Transverse colon (tissue), 4 donors: ENCODE measurements around the gene HIC2. TPM values are rescaled to one million over a fixed set of nuclear protein-coding genes. Genes with fewer than 3 reads are reported as not detected.
"Not testable (repeated sequence)": the region's sequence is repeated elsewhere in the genome, so short reads cannot be mapped to it uniquely, and the experiment has no call there.

Experiments used
- DNase-seq: peaks from one replicate; pipeline ENCODE4 v3.0.0-alpha.2; 2019
- H3K27ac ChIP-seq, 4 donors: fragments of 200-600 bp; sonication (generic); 2 replicates each; pipeline ENCODE4 v1.5.1; 2016 to 2018; ENCODE audit warnings: inconsistent platforms in 4 of 4
- H3K27me3 ChIP-seq: fragments of 200-600 bp; sonication (generic); 2 replicates; pipeline ENCODE4 v1.5.1; 2017; ENCODE audit warnings: inconsistent platforms
- H3K36me3 ChIP-seq, 4 donors: fragments of 200-600 bp; sonication (generic); 2 replicates each; pipeline ENCODE4 v1.5.1; 2017 to 2019; ENCODE audit warnings: inconsistent platforms in 4 of 4
- H3K4me1 ChIP-seq, 4 donors: fragments of 200-600 bp; sonication (generic); 2 replicates each; pipeline ENCODE4 v1.5.1; 2017 to 2020; ENCODE audit warnings: inconsistent platforms in 4 of 4
- H3K4me3 ChIP-seq, 4 donors: fragments of 200-600 bp; sonication (generic); 1 replicate in 1 of 4; 2 replicates in 3 of 4; pipeline versions ENCODE4 v1.5.1 to v1.6.1; 2017 to 2019; ENCODE audit warnings: inconsistent platforms in 4 of 4
- H3K9me3 ChIP-seq, 2 donors: fragments of 200-600 bp; sonication (generic); 2 replicates each; pipeline ENCODE4 v1.5.1; 2017 to 2019; ENCODE audit warnings: inconsistent platforms in 2 of 2
- WGBS, 2 donors: methylation state at CpG; one replicate each; pipeline ENCODE4 v1.1.5; 2018; ENCODE audit warnings: low coverage in 1 of 2; 5-methylcytosine and 5-hydroxymethylcytosine counted together
- in situ Hi-C, 4 donors: fragments of 200-750 bp; cut with MboI; loops; one replicate each; pipeline versions ENCODE4 v1.15.0 to v1.15.1; 2017; ENCODE audit warnings: low sequenced_read_pairs in 3 of 4, low pct_ligation_motif_present in 1 of 4, low pct_unique_long_range_greater_than_20kb in 1 of 4
- intact Hi-C: fragments of 100-400 bp; cut with DNase I; formaldehyde crosslinking; loops from one replicate; pipeline ENCODE4 v1.15.1; 2023; ENCODE audit warnings: low total_unique reads
- total RNA-seq, 4 donors: library from RNA; depleted of rRNA; stranded (reverse); fragments of >200 nt; gene quantifications; one replicate each; pipeline ENCODE4 v1.1.0, GENCODE V29; 2016
- TF ChIP-seq, protein P1 (sequence below), 5 experiments: fragments of 200-600 bp in 3 of 5; fragments of 450-650 bp in 2 of 5; sonication (generic) in 3 of 5; IDR thresholded peaks; 1 replicate in 2 of 5; 2 replicates in 3 of 5; pipeline ENCODE4 v1.5.1; 2016 to 2017; ENCODE audit warnings: antibody characterized with exemption in 5 of 5, inconsistent platforms in 3 of 5, mild to moderate bottlenecking in 2 of 5, moderate library complexity in 1 of 5

HIC2 gene
- total RNA-seq, 4 donors from 2014 or later, result 7.2 to 71.4 (median 9.2) TPM

DNA sequence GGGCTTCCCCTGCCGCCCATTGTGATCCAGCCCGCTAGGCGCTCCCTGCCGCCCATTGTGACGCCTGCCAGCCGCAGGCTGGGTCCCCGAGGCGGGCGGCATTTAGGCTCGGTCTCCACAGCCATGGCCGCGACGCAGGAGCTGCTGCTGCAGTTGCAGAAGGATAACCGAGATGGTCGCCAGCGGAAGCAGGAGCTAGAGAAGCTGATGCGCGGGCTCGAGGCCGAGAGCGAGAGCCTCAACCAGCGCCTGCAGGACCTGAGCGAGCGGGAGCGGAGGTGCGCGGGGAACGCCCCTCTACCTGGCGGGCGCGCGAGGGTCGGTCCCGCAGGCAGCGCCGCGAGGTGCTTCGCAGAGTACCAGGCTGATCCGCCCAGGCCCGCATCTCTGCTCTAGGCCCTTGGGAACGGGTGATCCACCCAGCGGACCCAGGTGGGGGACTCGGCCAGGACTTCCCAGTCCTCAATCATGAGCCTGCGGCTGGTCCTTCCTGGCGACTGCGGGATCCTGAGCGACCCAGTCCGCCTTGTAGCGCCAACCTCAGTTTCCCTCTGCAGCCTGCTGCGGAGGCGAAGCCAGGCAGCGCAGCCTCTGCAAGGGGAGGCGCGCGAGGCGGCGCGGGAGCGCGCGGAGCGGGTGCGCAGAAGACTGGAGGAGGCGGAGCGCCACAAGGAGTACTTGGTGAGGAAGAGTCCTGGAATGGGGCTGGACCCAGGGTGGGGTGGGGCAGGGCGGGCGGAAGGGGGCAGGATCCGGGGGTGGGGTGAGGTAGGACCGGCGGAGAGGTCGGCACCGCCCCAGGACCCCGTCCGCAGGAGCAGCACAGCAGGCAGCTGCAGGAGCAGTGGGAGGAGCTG lies 50.4 kb downstream of the HIC2 start, which contains the start of gene TMEM191C:
Gene TMEM191C (plus strand): TSS at position 51 of the 857 bp plus-strand sequence. CDS start 73 bp downstream, at position 124.
- H3K36me3 ChIP-seq, in situ Hi-C loops, intact Hi-C loops, H3K9me3 ChIP-seq, H3K27me3 ChIP-seq, H3K4me1 ChIP-seq, DNase-seq: not testable (repeated sequence)
- H3K27ac ChIP-seq, result peak within 1 kb of the TSS; percentile 73 to 84 (median 79)
- WGBS, 2 donors, result no CpG with 5 or more reads among the region's 74 CpGs
- peak within 1 kb of the TSS in 3 of 4 donors; percentile 27 to 50 (median 32) for H3K4me3 ChIP-seq

DNA sequence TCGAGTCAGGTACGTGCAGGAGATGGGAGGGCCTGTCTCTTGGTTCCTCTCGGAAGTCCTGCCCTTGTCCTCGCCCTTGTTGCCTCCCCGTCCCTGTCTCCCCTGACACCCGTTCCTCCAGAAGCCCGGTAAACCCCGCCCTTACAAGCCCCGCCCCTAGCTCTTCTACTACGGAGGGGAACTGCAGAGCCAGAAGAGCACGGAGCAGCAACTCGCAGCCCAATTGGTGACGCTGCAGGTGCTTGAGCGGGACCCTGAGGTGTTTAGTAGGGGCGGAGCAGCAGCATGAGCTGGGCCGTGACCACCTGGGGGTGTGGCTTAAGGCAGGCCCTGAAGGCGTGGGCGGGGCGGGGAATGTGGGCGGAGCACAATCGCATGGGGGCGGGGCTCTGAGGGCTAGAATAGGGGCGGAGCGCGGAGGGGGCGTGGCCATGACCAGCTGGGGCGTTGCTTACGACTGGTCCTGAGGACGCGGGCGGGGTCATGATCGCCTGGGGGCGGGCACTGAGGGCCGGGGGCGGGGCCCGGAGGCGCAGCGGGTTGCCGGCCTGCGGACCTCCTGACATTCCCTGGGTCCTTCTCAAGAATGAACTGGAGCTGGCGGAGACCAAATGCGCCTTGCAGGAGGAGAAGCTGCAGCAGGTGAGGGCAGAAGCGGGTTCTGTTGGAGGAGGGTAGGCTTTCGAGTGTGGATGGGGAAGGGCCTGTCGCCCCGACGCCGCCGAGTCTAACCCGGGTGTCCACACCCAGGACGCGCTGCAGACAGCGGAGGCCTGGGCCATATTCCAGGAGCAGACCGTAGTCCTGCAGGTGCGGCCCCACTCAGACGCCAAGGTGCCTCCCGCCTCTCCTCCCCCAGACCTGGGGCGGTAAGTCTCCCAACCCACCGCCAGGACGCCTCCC lies 51.3 kb downstream of the HIC2 start:
- H3K27me3 ChIP-seq, H3K4me1 ChIP-seq, H3K9me3 ChIP-seq, H3K36me3 ChIP-seq, intact Hi-C loops, in situ Hi-C loops: not testable (repeated sequence)
- H3K27ac ChIP-seq, result peak overlapping the region; percentile 73 to 84 (median 79)
- WGBS, 2 donors, result no CpG with 5 or more reads among the region's 60 CpGs
- peak overlapping the region in 3 of 4 donors; percentile 27 to 50 (median 32) for H3K4me3 ChIP-seq
- DNase-seq, result peak; percentile 94

DNA sequence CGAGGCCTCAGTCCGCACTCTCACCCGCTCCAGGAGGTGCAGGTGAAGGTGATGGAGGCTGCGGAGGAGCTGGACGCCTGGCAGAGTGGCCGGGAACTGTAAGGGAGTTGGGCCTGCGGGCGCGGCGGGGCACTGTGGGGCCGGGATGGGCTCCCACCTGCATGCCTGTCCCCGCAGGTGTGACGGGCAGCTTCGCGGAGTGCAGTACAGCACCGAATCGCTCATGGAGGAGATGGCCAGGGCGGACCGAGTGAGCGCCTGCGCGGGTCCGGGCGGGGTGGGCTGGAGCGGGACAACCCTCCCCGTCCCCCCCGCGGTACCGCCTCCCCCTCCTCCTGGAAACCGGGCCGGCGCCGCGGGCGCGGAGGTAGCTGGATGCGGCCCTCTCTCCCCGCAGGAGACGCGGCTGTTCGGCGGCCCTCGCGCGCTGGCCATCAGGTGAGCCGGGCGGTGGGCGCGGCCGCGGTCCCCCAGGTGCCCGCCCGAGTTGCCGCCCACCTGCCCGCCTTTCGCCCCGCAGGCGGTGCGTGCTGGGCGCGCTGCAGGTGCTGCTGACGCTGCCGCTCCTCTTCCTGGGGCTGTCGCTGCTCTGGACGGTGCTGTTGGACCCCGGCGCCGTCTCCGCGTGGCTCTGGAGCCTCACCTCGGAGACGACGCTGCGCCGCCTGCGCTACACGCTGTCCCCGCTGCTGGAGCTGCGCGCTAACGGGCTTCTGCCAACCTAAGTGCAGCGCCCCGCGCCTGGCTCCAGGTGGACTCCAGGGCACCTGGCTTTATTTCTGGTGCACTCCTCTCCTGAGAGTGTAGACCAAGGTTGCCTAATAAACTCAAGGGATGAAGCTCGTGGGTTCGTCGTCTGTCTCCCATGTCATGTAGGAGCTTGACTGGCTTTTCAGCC lies 52.2 kb downstream of the HIC2 start:
- H3K4me3 ChIP-seq, H3K27me3 ChIP-seq, H3K36me3 ChIP-seq, H3K27ac ChIP-seq, in situ Hi-C loops, DNase-seq, H3K9me3 ChIP-seq, intact Hi-C loops, H3K4me1 ChIP-seq: not testable (repeated sequence)
- WGBS, 2 donors, result 15% methylated on average over 14 of the region's 87 CpGs; no CpG with 5 or more reads in 1 of the 2 donors
- TF ChIP-seq, protein P1, sequence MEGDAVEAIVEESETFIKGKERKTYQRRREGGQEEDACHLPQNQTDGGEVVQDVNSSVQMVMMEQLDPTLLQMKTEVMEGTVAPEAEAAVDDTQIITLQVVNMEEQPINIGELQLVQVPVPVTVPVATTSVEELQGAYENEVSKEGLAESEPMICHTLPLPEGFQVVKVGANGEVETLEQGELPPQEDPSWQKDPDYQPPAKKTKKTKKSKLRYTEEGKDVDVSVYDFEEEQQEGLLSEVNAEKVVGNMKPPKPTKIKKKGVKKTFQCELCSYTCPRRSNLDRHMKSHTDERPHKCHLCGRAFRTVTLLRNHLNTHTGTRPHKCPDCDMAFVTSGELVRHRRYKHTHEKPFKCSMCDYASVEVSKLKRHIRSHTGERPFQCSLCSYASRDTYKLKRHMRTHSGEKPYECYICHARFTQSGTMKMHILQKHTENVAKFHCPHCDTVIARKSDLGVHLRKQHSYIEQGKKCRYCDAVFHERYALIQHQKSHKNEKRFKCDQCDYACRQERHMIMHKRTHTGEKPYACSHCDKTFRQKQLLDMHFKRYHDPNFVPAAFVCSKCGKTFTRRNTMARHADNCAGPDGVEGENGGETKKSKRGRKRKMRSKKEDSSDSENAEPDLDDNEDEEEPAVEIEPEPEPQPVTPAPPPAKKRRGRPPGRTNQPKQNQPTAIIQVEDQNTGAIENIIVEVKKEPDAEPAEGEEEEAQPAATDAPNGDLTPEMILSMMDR (IDR thresholded peaks at IDR 0.05), result peak in 1 of 5 experiments; percentile 12

DNA sequence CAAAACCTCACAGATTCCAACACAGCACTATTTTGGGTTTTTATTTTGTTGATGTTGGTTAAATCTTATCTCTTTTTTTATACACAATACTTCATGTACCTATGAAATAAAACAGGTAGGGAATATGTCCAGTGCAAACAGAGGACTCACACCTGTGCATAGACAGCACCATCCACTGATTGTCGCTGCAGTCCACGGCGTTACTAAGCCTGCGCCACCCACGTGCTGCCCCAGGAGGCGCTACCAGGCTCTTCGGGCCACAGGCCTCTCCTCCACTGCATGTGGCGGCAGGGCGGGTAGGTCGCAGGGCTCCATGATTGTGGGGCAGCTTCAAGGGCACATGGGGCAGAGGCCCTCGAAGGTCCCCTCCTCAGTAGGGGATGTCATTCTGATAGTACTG lies 55.8 kb downstream of the HIC2 start:
- WGBS, 2 donors, result no CpG with 5 or more reads among the region's 11 CpGs
- H3K27me3 ChIP-seq, H3K9me3 ChIP-seq, H3K4me3 ChIP-seq, in situ Hi-C loops, intact Hi-C loops, H3K27ac ChIP-seq, H3K4me1 ChIP-seq, H3K36me3 ChIP-seq, DNase-seq: not testable (repeated sequence)

DNA sequence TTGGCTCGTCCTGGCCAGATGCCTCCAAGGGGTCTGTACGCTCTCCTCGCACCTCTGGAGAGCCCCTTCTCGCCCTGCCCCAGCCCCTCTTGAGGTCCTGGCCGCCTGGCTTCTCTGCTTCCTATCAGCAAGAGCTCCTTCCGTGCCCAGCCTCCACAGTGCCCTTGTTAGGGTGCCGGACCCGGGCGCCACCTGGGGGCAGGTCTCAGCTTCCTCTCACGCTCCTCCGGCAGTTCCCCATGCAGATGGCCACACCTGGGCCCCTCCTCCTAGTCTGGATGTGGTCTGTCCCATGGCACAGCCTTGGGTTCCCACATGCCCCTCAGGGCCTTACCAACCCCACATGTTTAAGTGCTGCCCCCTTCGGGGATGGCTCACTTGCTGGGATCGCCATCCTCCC lies 56.5 kb downstream of the HIC2 start:
- H3K27ac ChIP-seq, H3K27me3 ChIP-seq, DNase-seq, H3K4me1 ChIP-seq, H3K9me3 ChIP-seq, intact Hi-C loops, in situ Hi-C loops, H3K4me3 ChIP-seq, H3K36me3 ChIP-seq: not testable (repeated sequence)
- WGBS, 2 donors, result no CpG with 5 or more reads among the region's 13 CpGs

DNA sequence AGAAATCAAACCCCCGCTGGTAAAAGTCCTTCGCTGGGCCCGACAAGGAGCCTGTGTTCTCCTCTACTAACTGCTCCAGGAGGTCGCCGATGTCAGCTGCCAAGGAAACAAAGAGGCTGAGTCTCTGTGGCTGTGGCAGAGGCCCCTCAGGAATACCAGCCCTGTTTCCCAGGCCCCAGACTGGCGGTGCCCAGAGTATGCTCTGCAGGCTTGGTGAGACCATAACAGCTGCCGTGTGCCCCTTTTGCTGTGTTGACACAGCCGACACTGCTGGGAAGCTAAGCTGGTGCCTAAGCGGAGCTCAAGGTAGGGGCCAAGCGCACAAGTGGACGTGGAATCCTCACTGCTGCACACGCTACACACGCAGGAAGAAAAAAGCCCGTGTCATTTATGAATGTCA lies 66.9 kb downstream of the HIC2 start:
- WGBS, 2 donors, result 100% methylated on average over 5 of the region's 14 CpGs; no CpG with 5 or more reads in 1 of the 2 donors
- in situ Hi-C loops, H3K27ac ChIP-seq, H3K4me1 ChIP-seq, H3K36me3 ChIP-seq, DNase-seq, intact Hi-C loops, H3K9me3 ChIP-seq, H3K27me3 ChIP-seq, H3K4me3 ChIP-seq: not testable (repeated sequence)

DNA sequence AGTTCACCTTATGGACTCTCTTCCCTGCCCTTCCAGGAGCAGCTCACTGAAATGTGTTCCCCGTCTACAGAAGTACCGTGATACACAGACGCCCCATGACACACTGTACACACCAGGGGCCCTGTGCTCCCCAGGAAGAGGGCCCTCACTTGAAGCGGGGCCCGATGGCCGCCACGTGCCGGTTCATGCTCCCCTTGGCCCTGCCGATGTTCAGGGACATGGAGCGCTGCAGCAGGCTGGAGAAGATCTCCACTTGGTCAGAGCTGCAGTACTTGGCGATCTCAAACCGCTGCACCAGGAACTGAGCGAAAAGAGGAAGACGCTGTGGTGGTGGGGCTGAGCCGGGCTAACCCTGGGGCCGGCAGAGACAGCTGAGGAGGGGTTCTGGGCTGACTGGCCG lies 70.6 kb downstream of the HIC2 start:
- DNase-seq, H3K36me3 ChIP-seq, H3K4me3 ChIP-seq, H3K9me3 ChIP-seq, H3K27me3 ChIP-seq, in situ Hi-C loops, intact Hi-C loops, H3K4me1 ChIP-seq, H3K27ac ChIP-seq: not testable (repeated sequence)
- no CpG with 5 or more reads among the region's 17 CpGs for WGBS, 2 donors

DNA sequence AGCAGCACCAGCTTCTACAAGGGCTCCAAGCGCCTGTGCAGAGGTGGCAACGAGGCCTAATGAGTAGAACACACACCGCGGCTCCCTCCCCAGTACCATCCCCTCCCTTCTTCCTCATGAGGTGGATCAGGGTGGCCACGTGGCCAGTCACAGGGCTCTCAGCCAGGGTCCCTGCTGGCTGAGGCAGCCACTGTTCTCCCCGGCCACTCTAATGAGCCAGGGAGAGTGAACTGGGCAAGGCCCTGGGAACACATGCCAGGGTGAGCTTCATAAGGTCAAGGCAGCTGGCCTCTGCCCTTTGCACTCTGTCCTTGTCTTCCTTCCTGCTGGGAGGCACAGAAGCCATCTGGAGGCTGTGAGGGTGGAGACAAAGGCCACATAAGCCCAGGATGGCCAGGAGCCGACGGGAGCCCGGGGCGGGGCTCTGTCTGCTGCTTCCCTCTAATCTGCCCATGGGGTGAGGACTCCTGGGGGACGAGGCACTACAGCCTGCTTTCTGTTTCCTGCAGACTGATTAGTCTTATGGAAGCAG lies 72.0 kb downstream of the HIC2 start:
- intact Hi-C loops, H3K27ac ChIP-seq, H3K4me3 ChIP-seq, in situ Hi-C loops, H3K27me3 ChIP-seq, DNase-seq, H3K4me1 ChIP-seq, H3K9me3 ChIP-seq, H3K36me3 ChIP-seq: not testable (repeated sequence)
- no CpG with 5 or more reads among the region's 11 CpGs for WGBS, 2 donors

DNA sequence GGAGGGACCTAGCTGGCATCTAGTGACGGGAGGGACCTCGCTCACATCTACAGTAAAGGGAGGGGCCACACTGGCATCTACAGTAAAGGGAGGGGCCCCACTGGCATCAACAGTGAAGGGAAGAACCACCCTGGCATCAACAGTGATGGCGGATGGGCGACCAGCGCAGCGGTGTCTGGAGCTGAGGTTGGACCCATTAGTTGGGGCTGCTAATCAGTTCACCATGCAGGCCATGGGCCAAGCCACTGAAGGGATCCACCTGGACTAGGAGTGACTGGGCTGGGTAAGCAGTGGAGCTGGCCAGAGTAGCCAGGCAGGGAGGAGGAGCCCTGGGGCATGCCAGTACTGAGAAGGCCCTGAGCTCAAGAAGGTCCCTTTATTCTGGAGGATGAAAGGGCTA lies 73.4 kb downstream of the HIC2 start:
- H3K9me3 ChIP-seq, in situ Hi-C loops, H3K27me3 ChIP-seq, H3K36me3 ChIP-seq, intact Hi-C loops, H3K27ac ChIP-seq, H3K4me1 ChIP-seq, H3K4me3 ChIP-seq, DNase-seq: not testable (repeated sequence)
- no CpG with 5 or more reads among the region's 6 CpGs for WGBS, 2 donors
